Uterus (tissue), 4 donors: ENCODE measurements around the gene BRD7. TPM values are rescaled to one million over a fixed set of nuclear protein-coding genes. Genes with fewer than 3 reads are reported as not detected.

Experiments used
- DNase-seq, 2 donors: peaks; one replicate each; pipeline ENCODE4 v3.0.0-alpha.2; 2019 to 2020
- H3K27ac ChIP-seq, 2 donors: fragments of 200-600 bp; sonication (generic); 1 replicate in 1 of 2; 2 replicates in 1 of 2; pipeline ENCODE4 v1.5.1; 2016 to 2018
- H3K27me3 ChIP-seq, 2 donors: fragments of 200-600 bp; sonication (generic); one replicate each; pipeline ENCODE4 v1.5.1; 2018 to 2019; ENCODE audit warnings: control low read depth in 1 of 2
- H3K36me3 ChIP-seq, 2 donors: fragments of 200-600 bp; sonication (generic); one replicate each; pipeline ENCODE4 v1.5.1; 2019; ENCODE audit warnings: control low read depth in 1 of 2
- H3K4me1 ChIP-seq, 2 donors: fragments of 200-600 bp; sonication (generic); one replicate each; pipeline ENCODE4 v1.5.1; 2018 to 2019; ENCODE audit warnings: control low read depth in 1 of 2
- H3K4me3 ChIP-seq, 2 donors: fragments of 200-600 bp; sonication (generic); 1 replicate in 1 of 2; 2 replicates in 1 of 2; pipeline ENCODE4 v1.5.1; 2018 to 2019; ENCODE audit warnings: mild to moderate bottlenecking in 1 of 2
- H3K9me3 ChIP-seq, 2 donors: fragments of 200-600 bp; sonication (generic); one replicate each; pipeline ENCODE4 v1.5.1; 2019; ENCODE audit warnings: control low read depth in 1 of 2
- CTCF ChIP-seq, 4 experiments: fragments of 200-600 bp in 2 of 4; fragments of 450-650 bp in 2 of 4; sonication (generic) in 2 of 4; IDR thresholded peaks; one replicate each; pipeline ENCODE4 v1.5.1; 2016 to 2019; ENCODE audit warnings: antibody characterized with exemption in 4 of 4, mild to moderate bottlenecking in 2 of 4, moderate library complexity in 1 of 4
- POLR2A ChIP-seq, 2 donors: fragments of 450-650 bp; IDR thresholded peaks; one replicate each; pipeline ENCODE4 v1.6.1; 2016; ENCODE audit warnings: antibody characterized with exemption in 2 of 2, mild to moderate bottlenecking in 1 of 2, moderate library complexity in 1 of 2
- intact Hi-C: fragments of 100-400 bp; cut with DNase I; formaldehyde crosslinking; loops from one replicate; pipeline ENCODE4 v1.15.1; 2023; ENCODE audit warnings: low total_unique reads
- total RNA-seq, 4 donors: library from RNA; depleted of rRNA in 3 of 4; stranded (reverse); fragments of >200 nt in 3 of 4; gene quantifications; one replicate each; pipeline versions ENCODE4 v1.1.0 to v1.2.4, GENCODE V29; 2014 to 2023
- donor health status: DM: yes; HTN: yes; CAD: no.

Gene BRD7
- total RNA-seq, 4 donors from 2014 or later, result 26.9 to 74.8 (median 40.3) TPM

- no peak overlapping the region for H3K4me3 ChIP-seq
- no peaks in the 10 kb centered on the region for H3K4me1 ChIP-seq
- peak in 1 of 2 donors; percentile 12 for DNase-seq
- H3K27ac ChIP-seq, result no peak overlapping the region
- H3K9me3 ChIP-seq, result no peaks in the 10 kb centered on the region
- no peaks in the 10 kb centered on the region for H3K27me3 ChIP-seq
- intact Hi-C loops, result no loop called here
- H3K36me3 ChIP-seq, result no peaks in the 10 kb centered on the region
- no peak for TF ChIP-seq CTCF (IDR thresholded peaks at IDR 0.05)
- TF ChIP-seq POLR2A (IDR thresholded peaks at IDR 0.05), result no peak
Observed at GRCh38 chr16:50300942-50301625, 67.7 kb downstream of the BRD7 start.

- no peak overlapping the region for H3K27ac ChIP-seq
- intact Hi-C loops, result no loop called here
- no peaks in the 10 kb centered on the region for H3K36me3 ChIP-seq
- H3K27me3 ChIP-seq, result no peaks in the 10 kb centered on the region
- DNase-seq, result peak; percentile 11
- no peaks in the 10 kb centered on the region for H3K4me1 ChIP-seq
- no peaks in the 10 kb centered on the region for H3K9me3 ChIP-seq
- no peak for TF ChIP-seq POLR2A (IDR thresholded peaks at IDR 0.05)
- no peak for TF ChIP-seq CTCF (IDR thresholded peaks at IDR 0.05)
- no peak overlapping the region for H3K4me3 ChIP-seq
Observed at GRCh38 chr16:50299508-50300105, 69.2 kb downstream of the BRD7 start.

- DNase-seq, result peak; percentile 10 to 13
Observed at GRCh38 chr16:50298591-50299507, 69.9 kb downstream of the BRD7 start.

GRCh38 chr16:50298075-50298460, 70.7 kb downstream of the BRD7 start:
- no peaks in the 10 kb centered on the region for H3K36me3 ChIP-seq
- TF ChIP-seq POLR2A (IDR thresholded peaks at IDR 0.05) (no peak), CTCF (IDR thresholded peaks at IDR 0.05) (no peak)
- intact Hi-C loops, result no loop called here
- H3K27me3 ChIP-seq, result no peaks in the 10 kb centered on the region
- peak in 1 of 2 donors; percentile 1 for DNase-seq
- no peaks in the 10 kb centered on the region for H3K9me3 ChIP-seq
- no peak overlapping the region for H3K4me3 ChIP-seq
- H3K27ac ChIP-seq, result no peak overlapping the region
- no peaks in the 10 kb centered on the region for H3K4me1 ChIP-seq

More at GRCh38 chr16:50298591-50299507, 69.9 kb downstream of the BRD7 start:
- H3K27me3 ChIP-seq, result no peaks in the 10 kb centered on the region
- H3K4me3 ChIP-seq, result no peak overlapping the region
- no peak overlapping the region for H3K27ac ChIP-seq
- intact Hi-C loops, result no loop called here
- no peaks in the 10 kb centered on the region for H3K4me1 ChIP-seq
- no peak for TF ChIP-seq POLR2A (IDR thresholded peaks at IDR 0.05)
- no peak for TF ChIP-seq CTCF (IDR thresholded peaks at IDR 0.05)
- H3K9me3 ChIP-seq, result no peaks in the 10 kb centered on the region
- no peaks in the 10 kb centered on the region for H3K36me3 ChIP-seq
